Parathyroid adenoma (tissue), 2 donors: ENCODE measurements around the gene DHDDS.

Experiments
- H2AFZ ChIP-seq: fragments of 300-600 bp; sonication (generic); one replicate; pipeline ENCODE4 v1.7.0; 2017; ENCODE audit warnings: antibody characterized with exemption, mild to moderate bottlenecking
- H3K27ac ChIP-seq: fragments of 300-600 bp; sonication (generic); one replicate; pipeline ENCODE4 v1.7.0; 2017
- H3K27me3 ChIP-seq: fragments of 300-600 bp; sonication (generic); one replicate; pipeline ENCODE4 v1.7.0; 2017; ENCODE audit warnings: low read length; ENCODE audit not compliant: control insufficient read depth, insufficient read depth
- H3K36me3 ChIP-seq: fragments of 300-600 bp; sonication (generic); one replicate; pipeline ENCODE4 v1.7.0; 2017; ENCODE audit warnings: low read length; ENCODE audit not compliant: control insufficient read depth, insufficient read depth
- H3K4me1 ChIP-seq: fragments of 300-600 bp; sonication (generic); one replicate; pipeline ENCODE4 v1.7.0; 2017; ENCODE audit warnings: control low read depth
- H3K4me2 ChIP-seq: fragments of 300-600 bp; sonication (generic); one replicate; pipeline ENCODE4 v1.7.0; 2017; ENCODE audit warnings: low read length
- H3K4me3 ChIP-seq: fragments of 300-600 bp; sonication (generic); one replicate; pipeline ENCODE4 v1.7.0; 2017; ENCODE audit warnings: low read depth, low read length
- H3K79me2 ChIP-seq: fragments of 300-600 bp; sonication (generic); one replicate; pipeline ENCODE4 v1.7.0; 2017; ENCODE audit warnings: control low read depth
- H3K9ac ChIP-seq: fragments of 300-600 bp; sonication (generic); one replicate; pipeline ENCODE4 v1.7.0; 2017; ENCODE audit warnings: mild to moderate bottlenecking
- H3K9me3 ChIP-seq: fragments of 300-600 bp; sonication (generic); one replicate; pipeline ENCODE4 v1.7.0; 2017; ENCODE audit warnings: low read length; ENCODE audit not compliant: control insufficient read depth
- TF ChIP-seq, protein P1 (sequence below): fragments of 300-600 bp; sonication (generic); IDR thresholded peaks from one replicate; pipeline ENCODE4 v1.7.0; 2017; ENCODE audit warnings: antibody characterized with exemption, mild to moderate bottlenecking
- donor health status: primary hyperparathyroidism.

DHDDS gene

DNA sequence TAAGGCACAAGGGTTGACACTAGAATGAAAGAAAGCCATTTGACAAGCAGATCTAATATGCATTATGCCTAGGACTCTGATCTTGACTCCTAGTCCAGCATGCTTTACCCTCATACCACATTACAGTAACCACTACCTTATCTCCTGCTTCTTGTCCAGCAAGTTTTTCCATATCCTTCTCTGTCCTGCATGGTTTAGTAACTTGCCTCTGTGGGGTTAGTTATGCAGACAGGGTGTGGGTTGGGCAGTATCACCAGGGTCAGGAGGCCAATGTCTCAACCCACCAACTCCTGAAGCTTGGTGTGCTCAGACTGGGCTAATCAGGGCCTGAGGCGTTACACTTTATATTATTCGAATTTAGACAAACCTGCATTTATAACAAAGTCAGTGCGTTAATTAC is 18.8 kb downstream of the DHDDS start:
- Histone ChIP-seq H2AFZ (no peak overlapping the region), H3K4me3 (no peak overlapping the region), H3K4me2 (no peak overlapping the region), H3K79me2 (no peaks in the 10 kb centered on the region), H3K36me3 (no peaks in the 10 kb centered on the region), H3K9me3 (no peaks in the 10 kb centered on the region), H3K4me1 (no peaks in the 10 kb centered on the region), H3K27me3 (no peaks in the 10 kb centered on the region), H3K9ac (no peak overlapping the region), H3K27ac (no peak overlapping the region)
- TF ChIP-seq, protein P1, sequence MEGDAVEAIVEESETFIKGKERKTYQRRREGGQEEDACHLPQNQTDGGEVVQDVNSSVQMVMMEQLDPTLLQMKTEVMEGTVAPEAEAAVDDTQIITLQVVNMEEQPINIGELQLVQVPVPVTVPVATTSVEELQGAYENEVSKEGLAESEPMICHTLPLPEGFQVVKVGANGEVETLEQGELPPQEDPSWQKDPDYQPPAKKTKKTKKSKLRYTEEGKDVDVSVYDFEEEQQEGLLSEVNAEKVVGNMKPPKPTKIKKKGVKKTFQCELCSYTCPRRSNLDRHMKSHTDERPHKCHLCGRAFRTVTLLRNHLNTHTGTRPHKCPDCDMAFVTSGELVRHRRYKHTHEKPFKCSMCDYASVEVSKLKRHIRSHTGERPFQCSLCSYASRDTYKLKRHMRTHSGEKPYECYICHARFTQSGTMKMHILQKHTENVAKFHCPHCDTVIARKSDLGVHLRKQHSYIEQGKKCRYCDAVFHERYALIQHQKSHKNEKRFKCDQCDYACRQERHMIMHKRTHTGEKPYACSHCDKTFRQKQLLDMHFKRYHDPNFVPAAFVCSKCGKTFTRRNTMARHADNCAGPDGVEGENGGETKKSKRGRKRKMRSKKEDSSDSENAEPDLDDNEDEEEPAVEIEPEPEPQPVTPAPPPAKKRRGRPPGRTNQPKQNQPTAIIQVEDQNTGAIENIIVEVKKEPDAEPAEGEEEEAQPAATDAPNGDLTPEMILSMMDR, result no peak

DNA sequence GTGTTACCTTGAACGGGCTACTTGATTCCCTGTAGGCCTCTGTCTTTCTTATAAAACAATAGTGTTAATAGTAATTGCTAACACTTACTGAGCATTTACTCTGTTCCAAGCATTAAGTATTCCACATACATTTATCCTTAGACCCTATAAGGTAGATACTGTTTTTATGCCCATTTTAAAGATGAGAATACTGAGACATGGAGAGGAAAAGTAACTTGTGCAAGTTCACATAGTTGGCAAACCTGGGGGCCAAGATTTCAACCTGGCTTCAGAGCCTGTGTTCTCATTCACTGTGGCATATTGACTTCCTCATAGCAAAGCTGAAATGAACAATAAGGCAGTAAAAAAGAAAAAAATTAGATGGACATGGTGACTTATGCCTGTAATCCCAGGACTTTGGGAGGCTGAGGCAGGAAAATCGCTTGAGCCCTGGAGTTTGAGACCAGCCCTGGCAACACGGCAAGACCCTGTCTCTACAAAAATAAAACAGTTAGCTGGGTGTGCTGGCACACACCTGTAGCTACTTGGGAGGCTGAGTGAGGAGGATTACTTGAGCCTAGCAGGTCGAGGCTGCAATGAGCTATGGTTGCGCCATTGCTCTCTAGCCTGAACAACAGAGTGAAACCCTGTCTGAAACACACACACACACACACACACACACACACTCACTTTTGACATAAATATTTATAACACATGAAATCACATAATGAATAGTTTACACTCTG is 20.5 kb downstream of the DHDDS start:
- H3K9ac ChIP-seq, result no peak overlapping the region
- H3K79me2 ChIP-seq, result no peaks in the 10 kb centered on the region
- H3K36me3 ChIP-seq, result no peaks in the 10 kb centered on the region
- H3K27ac ChIP-seq, result no peak overlapping the region
- TF ChIP-seq, protein P1, result no peak
- H2AFZ ChIP-seq, result no peak overlapping the region
- no peaks in the 10 kb centered on the region for H3K9me3 ChIP-seq
- no peaks in the 10 kb centered on the region for H3K27me3 ChIP-seq
- no peak overlapping the region for H3K4me2 ChIP-seq
- no peaks in the 10 kb centered on the region for H3K4me1 ChIP-seq
- H3K4me3 ChIP-seq, result no peak overlapping the region

GRCh38 chr1:26459148-26459547 is 27.0 kb downstream of the DHDDS start:
- no peak overlapping the region for H3K27ac ChIP-seq
- H3K36me3 ChIP-seq, result no peaks in the 10 kb centered on the region
- H3K9ac ChIP-seq, result no peak overlapping the region
- H3K79me2 ChIP-seq, result no peaks in the 10 kb centered on the region
- H3K4me1 ChIP-seq, result no peaks in the 10 kb centered on the region
- H3K4me3 ChIP-seq, result no peak overlapping the region
- no peak overlapping the region for H3K4me2 ChIP-seq
- TF ChIP-seq, protein P1, result no peak
- H2AFZ ChIP-seq, result no peak overlapping the region
- no peaks in the 10 kb centered on the region for H3K27me3 ChIP-seq
- H3K9me3 ChIP-seq, result no peaks in the 10 kb centered on the region

- no peak overlapping the region for H2AFZ ChIP-seq
- H3K36me3 ChIP-seq, result no peaks in the 10 kb centered on the region
- TF ChIP-seq, protein P1, result no peak
Observed at GRCh38 chr1:26459573-26460031, 27.5 kb downstream of the DHDDS start.

DNA sequence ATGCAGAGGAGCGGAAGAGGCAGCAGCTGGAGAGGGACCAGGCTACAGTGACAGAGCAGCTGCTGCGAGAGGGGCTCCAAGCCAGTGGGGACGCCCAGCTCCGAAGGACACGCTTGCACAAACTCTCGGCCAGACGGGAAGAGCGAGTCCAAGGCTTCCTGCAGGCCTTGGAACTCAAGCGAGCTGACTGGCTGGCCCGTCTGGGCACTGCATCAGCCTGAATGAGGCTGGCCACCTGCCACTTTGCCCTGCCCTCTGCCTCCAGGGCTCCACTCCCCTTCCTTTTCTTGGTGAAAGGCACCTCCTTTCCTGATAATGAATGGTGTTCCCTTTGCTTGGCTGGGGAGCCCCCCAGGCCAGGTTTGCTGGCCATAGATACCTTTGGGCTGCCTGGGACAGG is 36.8 kb downstream of the DHDDS start:
- H3K27ac ChIP-seq, result no peak overlapping the region
- TF ChIP-seq, protein P1, result no peak
- H3K9me3 ChIP-seq, result no peaks in the 10 kb centered on the region

More at GRCh38 chr1:26459573-26460031, 27.5 kb downstream of the DHDDS start:
- H3K9me3 ChIP-seq, result no peaks in the 10 kb centered on the region
- no peak overlapping the region for H3K27ac ChIP-seq
- no peaks in the 10 kb centered on the region for H3K4me1 ChIP-seq
- no peak overlapping the region for H3K4me2 ChIP-seq
- H3K79me2 ChIP-seq, result no peaks in the 10 kb centered on the region
- no peak overlapping the region for H3K4me3 ChIP-seq
- H3K27me3 ChIP-seq, result no peaks in the 10 kb centered on the region
- no peak overlapping the region for H3K9ac ChIP-seq

More for the DNA sequence above, 36.8 kb downstream of the DHDDS start:
- Histone ChIP-seq H3K79me2 (peaks cover 4% of the 10 kb centered on the region), H3K36me3 (no peaks in the 10 kb centered on the region), H3K27me3 (no peaks in the 10 kb centered on the region), H3K9ac (no peak overlapping the region), H3K4me1 (peaks cover 9% of the 10 kb centered on the region), H3K4me3 (no peak overlapping the region), H2AFZ (no peak overlapping the region), H3K4me2 (no peak overlapping the region)
